Fibroblast of skin of abdomen (primary cell): ENCODE measurements around the gene ACVRL1.

Source experiments
- DNase-seq: peaks from one replicate; pipeline ENCODE4 v3.0.0-alpha.2; 2013

Gene ACVRL1

GRCh38 chr12:51944608-51945233, 37.4 kb downstream of the ACVRL1 start:
- no peak for DNase-seq

- no peak for DNase-seq
These were observed 40.1 kb downstream of the ACVRL1 start for GRCh38 chr12:51947246-51947996.

- DNase-seq = no peak
These were observed 40.8 kb downstream of the ACVRL1 start for GRCh38 chr12:51948066-51948465.

- peak; percentile 42 for DNase-seq
These were observed 42.2 kb downstream of the ACVRL1 start for GRCh38 chr12:51949342-51950030.

DNA sequence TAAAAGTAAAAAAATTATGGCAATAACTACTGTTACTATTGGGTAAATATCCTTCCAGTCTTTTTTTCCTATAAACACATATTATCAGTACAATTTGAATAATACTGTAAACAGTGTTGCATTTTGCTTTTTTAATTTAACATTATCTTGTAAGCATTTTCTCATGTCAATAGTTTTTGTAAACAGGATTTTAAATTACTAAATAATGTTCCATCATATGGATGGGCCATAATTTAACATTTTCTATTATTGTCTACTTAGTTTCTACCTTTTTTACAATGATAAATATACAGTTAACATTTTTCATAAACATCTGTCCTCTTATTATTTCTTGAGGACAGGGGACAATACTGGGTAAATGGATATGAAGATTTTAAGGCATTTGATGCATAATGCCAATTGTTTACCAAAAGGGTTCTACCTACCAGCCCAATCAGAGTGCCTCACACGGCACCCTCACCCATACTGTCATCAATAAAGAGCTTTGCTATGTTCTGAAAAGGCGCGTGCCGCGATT, 43.4 kb downstream of the ACVRL1 start:
- no peak for DNase-seq

DNA sequence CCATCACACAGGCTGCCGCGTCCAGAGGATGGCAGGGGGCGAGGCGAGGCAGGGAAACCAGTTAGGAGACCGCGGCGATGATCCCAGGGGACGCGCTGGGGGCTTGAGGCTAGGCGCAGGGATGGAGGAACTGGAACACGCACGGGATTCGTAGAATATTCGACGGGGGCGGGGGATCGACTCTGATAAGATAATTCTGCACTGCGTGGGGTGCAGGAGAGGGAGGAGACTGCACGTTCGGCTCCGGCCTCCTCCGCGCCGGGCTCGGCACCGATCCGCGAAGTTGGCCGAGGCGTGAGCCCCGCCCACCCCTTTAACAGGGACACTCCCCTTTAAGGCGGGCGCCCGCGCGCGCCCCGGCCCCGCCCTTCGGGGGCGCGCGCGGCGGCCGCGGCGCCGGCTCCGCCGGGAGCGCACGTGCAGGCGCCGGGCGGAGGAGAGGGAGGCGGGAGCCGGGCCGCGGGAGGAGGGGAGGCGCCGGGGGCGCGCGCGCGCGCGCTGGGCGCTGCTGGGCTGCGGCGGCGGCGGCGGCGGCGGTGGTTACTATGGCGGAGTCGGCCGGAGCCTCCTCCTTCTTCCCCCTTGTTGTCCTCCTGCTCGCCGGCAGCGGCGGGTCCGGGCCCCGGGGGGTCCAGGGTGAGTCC, 44.0 kb downstream of the ACVRL1 start, which contains the start of gene ACVR1B:
TSS of gene ACVR1B (plus strand) at position 501 of the 644 bp plus-strand sequence. CDS start at position 546, 45 bp downstream.
- peak; percentile 90 for DNase-seq

DNA sequence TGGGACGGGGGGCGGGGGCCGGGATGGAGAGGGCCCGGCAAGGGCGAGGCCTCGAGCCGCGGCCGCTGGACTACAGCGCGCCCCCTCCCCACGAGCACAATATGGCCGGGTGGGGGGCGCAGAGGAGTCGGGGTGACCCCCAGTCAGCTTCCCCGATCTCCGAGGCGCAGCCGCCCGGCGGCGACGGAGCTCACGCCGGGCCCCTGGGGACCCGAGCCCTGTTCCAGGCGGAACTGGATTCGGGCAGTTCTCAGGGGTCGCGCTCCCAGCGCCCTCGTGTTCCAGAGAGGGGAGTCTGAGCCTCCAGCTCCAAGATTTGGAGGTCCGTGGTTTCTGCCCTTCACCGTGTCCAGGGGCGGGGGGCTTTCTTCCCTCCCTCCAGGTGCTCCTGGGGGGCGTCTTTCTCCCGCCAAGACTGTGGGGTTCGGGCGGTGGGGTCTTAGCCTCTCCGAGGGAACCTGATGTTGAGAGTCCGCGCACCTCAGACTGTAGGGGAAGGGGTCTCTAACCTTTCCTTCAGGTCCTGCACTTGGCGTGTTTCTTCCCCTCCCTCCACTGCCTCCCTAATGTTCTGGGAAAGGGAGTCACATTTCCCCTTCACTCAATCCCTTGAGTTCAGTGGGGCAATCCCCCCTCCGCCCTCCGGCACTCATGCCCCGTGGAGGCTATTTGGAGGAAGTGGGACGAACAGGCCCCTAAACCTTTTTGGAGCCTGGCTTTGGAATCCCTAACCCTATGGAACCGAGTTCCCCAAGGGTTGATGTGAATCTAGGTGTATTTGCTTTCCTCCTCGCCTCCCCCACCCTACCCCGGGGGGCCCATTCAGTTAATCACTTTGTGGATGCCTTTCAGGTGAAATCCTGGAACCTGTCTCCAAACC, 44.8 kb downstream of the ACVRL1 start:
- no peak for DNase-seq

- no peak for DNase-seq
These were observed 45.8 kb downstream of the ACVRL1 start for GRCh38 chr12:51953089-51953488.

- no peak for DNase-seq
These were observed 46.6 kb downstream of the ACVRL1 start for GRCh38 chr12:51953864-51954263.

DNA sequence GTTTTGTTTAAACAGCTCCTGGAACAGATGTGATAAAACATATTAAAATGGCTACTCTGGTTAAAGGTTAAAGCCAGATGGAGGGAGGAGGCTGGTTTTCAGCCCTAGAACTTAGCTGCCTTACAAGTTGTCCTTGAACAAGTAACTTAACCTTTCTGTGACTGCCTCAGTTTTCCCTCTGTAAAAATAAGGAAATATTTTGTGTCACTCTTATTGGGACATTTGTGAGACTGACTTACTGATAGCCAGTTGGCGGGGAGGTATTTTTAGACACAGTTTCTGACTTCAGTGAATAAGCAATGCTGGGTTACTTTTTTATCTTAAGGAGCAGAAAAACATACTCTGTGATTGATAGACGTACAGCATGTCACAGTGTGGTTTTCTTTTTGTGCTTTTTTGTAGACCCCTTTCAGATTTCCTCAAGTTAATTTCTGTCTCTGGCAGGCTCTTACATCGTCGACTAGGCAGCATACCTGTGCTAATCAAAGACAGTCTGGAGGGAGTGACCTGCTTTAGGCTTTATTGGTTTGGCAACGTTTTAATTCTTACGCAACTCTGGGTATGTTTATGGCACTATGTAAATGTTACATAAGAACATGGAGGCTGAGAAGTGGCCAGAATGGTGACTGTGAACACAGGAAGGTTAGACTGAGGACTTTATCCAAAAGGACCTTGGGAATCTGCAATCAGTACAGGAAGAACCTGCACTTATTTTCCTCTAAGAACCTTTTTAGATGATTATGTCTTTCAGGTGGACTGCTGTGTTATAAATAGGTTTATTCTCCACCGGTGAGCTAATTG, 47.5 kb downstream of the ACVRL1 start:
- peak; percentile 22 for DNase-seq

DNA sequence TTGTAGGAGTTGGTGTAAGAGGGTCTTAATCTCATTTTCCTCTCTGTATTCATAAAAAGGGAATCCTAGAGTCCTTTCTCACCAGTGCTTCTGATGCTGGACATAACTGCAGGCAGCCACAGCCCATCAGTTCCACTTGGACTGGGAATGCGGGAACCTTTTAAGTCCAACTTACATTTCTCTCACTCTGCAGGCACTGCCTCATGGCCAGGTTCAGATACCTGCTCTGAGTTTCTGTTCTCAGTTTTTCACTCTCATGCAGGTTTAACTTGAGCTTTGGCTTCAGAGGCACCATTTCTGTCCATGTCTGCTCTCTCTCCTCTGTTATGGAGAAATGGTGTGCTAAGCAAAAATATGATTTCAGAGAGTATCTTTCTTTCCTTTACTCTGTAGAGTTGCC, 48.4 kb downstream of the ACVRL1 start:
- no peak for DNase-seq

DNA sequence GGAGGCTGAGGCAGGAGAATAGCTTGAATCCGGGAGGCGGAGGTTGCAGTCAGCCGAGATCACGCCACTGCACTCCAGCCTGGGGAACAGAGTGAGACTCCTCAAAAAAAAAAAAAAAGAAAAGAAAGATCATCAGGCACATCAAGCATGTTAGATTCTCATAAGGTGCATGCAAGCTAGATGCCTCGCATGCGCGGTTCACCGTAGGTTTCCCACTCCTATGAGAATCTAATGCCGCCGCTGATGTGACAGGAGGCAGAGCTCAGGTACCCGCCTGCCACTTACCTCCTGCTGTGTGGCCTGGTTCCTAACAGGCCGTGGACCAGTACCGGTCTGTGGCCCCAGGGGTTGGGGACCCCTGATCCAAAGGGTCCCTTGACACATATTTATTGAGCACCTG, 51.2 kb downstream of the ACVRL1 start:
- DNase-seq = no peak

DNA sequence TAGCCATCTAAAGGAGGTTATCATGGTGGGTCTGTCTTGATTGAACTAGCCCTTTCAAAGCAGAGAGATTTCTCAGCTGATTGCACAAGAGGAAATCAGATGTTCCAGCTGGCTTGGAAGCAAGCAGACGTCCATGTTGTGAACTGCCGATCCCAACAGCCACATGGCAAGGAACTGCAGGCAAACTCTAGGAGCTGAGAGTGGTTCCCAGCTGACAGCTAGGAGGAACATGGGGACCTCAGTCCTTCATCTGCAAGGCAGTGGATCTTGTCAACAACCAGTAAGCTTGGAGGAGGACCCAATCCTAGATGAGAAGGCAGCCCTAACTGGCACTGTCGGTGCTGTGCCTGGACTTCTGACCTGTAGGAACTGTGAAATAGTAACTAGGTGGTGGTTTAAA, 51.9 kb downstream of the ACVRL1 start:
- DNase-seq = no peak

GRCh38 chr12:51959921-51960320, 52.6 kb downstream of the ACVRL1 start:
- no peak for DNase-seq

DNA sequence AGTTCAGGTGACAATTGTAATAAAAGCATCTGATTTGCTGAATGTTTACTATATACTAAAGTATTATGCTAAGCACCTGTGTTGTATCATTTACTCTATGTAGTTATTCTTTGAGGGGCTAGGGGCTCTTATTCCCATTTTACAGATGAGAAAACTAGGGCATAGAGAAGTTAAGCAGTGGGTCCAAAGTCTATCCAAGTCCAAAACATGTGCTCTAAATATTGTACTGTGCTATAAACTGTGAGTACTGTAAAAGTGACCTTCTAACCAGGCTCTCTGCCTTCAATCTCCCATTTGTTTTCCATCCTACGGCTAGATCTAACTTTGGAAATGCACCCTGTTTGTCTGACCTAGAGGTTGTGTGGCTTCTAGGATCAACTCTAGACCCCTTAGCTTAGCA, 53.2 kb downstream of the ACVRL1 start:
- DNase-seq = no peak

GRCh38 chr12:51960890-51961289, 53.6 kb downstream of the ACVRL1 start:
- no peak for DNase-seq

- no peak for DNase-seq
These were observed 54.5 kb downstream of the ACVRL1 start for GRCh38 chr12:51961834-51962233.

- no peak for DNase-seq
These were observed 55.4 kb downstream of the ACVRL1 start for GRCh38 chr12:51962737-51963136.

GRCh38 chr12:51963477-51963876, 56.2 kb downstream of the ACVRL1 start:
- no peak for DNase-seq

- no peak for DNase-seq
These were observed 62.3 kb downstream of the ACVRL1 start for GRCh38 chr12:51969643-51970042.
